HG03520 (cell line): Measurements from ENCODE around the gene RANBP1.

ENCODE experiments used
- ATAC-seq: cut with Tn5 transposase; IDR thresholded peaks from one replicate; pipeline ENCODE4 v1.9.1; 2021; ENCODE audit warnings: mild to moderate bottlenecking, moderate library complexity; ENCODE audit not compliant: unreplicated experiment

RANBP1 gene

GRCh38 chr22:20087319-20088262 lies 28.3 kb upstream of the RANBP1 start:
- no peak for ATAC-seq

GRCh38 chr22:20088263-20088648 lies 27.6 kb upstream of the RANBP1 start:
- ATAC-seq, result no peak

- no peak for ATAC-seq
These were observed 26.5 kb upstream of the RANBP1 start for GRCh38 chr22:20089226-20089976.

GRCh38 chr22:20089977-20090729 lies 25.8 kb upstream of the RANBP1 start:
- no peak for ATAC-seq

- no peak for ATAC-seq
These were observed 25.1 kb upstream of the RANBP1 start for GRCh38 chr22:20090730-20091240.

- ATAC-seq, result no peak
These were observed 24.0 kb upstream of the RANBP1 start for GRCh38 chr22:20091690-20092476.

- no peak for ATAC-seq
These were observed 23.4 kb upstream of the RANBP1 start for GRCh38 chr22:20092477-20092854.

GRCh38 chr22:20093418-20094196 lies 22.3 kb upstream of the RANBP1 start:
- ATAC-seq, result no peak

- no peak for ATAC-seq
These were observed 21.6 kb upstream of the RANBP1 start for GRCh38 chr22:20094197-20094807.

GRCh38 chr22:20095521-20095920 lies 20.4 kb upstream of the RANBP1 start:
- no peak for ATAC-seq

- no peak for ATAC-seq
These were observed 19.1 kb upstream of the RANBP1 start for GRCh38 chr22:20096574-20097420.

GRCh38 chr22:20099099-20099711 lies 16.7 kb upstream of the RANBP1 start:
- no peak for ATAC-seq

GRCh38 chr22:20101638-20102037 lies 14.3 kb upstream of the RANBP1 start:
- ATAC-seq, result no peak

GRCh38 chr22:20102203-20102780 lies 13.6 kb upstream of the RANBP1 start:
- ATAC-seq, result no peak

GRCh38 chr22:20105456-20106204 lies 10.3 kb upstream of the RANBP1 start:
- ATAC-seq, result no peak

- no peak for ATAC-seq
These were observed 9.6 kb upstream of the RANBP1 start for GRCh38 chr22:20106205-20106848.
